Stomach (tissue), 19 donors: ENCODE results near the gene TMCC1. TPM values are rescaled to one million over a fixed set of nuclear protein-coding genes. Genes with fewer than 3 reads are reported as not detected.
A peak's percentile ranks its signal among the peaks of the same experiment; 100 is the strongest.

ENCODE experiments used
- DNase-seq, 2 donors: peaks; one replicate each; pipeline versions ENCODE4 v3.0.0 to v3.0.0-alpha.2; 2013 to 2019
- H3K27ac ChIP-seq, 5 donors: fragments of 200-600 bp in 4 of 5; sonication (generic) in 4 of 5; one replicate each; pipeline ENCODE4 v1.5.1; 2013 to 2019; ENCODE audit warnings: mild to moderate bottlenecking in 1 of 5, moderate library complexity in 1 of 5
- H3K27me3 ChIP-seq, 3 donors: fragments of 200-600 bp; sonication (generic); one replicate each; pipeline ENCODE4 v1.5.1; 2017 to 2019; ENCODE audit warnings: mixed run types in 1 of 3
- H3K36me3 ChIP-seq, 4 donors: fragments of 200-600 bp; sonication (generic); 1 replicate in 3 of 4; 2 replicates in 1 of 4; pipeline ENCODE4 v1.5.1; 2016 to 2019
- H3K4me1 ChIP-seq, 4 donors: fragments of 200-600 bp; sonication (generic); one replicate each; pipeline ENCODE4 v1.5.1; 2016 to 2019
- H3K4me3 ChIP-seq, 4 donors: fragments of 200-600 bp; sonication (generic) in 3 of 4; one replicate each; pipeline ENCODE4 v1.5.1; 2016 to 2019; ENCODE audit warnings: mild to moderate bottlenecking in 1 of 4
- H3K9me3 ChIP-seq, 4 donors: fragments of 200-600 bp; sonication (generic); one replicate each; pipeline ENCODE4 v1.5.1; 2016 to 2019
- CTCF ChIP-seq, 7 experiments: fragments of 450-650 bp in 4 of 7; fragments of 200-600 bp in 3 of 7; sonication (generic) in 3 of 7; IDR thresholded peaks; one replicate each; pipeline ENCODE4 v1.5.1; 2016 to 2019; ENCODE audit warnings: antibody characterized with exemption in 7 of 7, control low read depth in 2 of 7, mild to moderate bottlenecking in 1 of 7
- EP300 ChIP-seq: sonication (generic); formaldehyde crosslinking; IDR thresholded peaks from one replicate; pipeline ENCODE4 v1.6.1; 2017; ENCODE audit warnings: antibody characterized with exemption
- POLR2A ChIP-seq, 4 donors: fragments of 450-650 bp; IDR thresholded peaks; one replicate each; pipeline ENCODE4 v1.6.1; 2016; ENCODE audit warnings: antibody characterized with exemption in 4 of 4, control low read depth in 2 of 4, mild to moderate bottlenecking in 1 of 4, moderate library complexity in 1 of 4
- POLR2AphosphoS5 ChIP-seq, 3 donors: sonication (generic); formaldehyde crosslinking; IDR thresholded peaks; one replicate each; pipeline ENCODE4 v1.6.1; 2016; ENCODE audit warnings: antibody characterized with exemption in 3 of 3
- WGBS, 5 donors: extraction: QIAGEN DNeasy Blood & Tissue Kit in 3 of 5; methylation state at CpG; one replicate each; pipeline versions ENCODE4 v1.1.5 to v1.1.7; 2013 to 2018; 5-methylcytosine and 5-hydroxymethylcytosine counted together
- intact Hi-C: fragments of 100-400 bp; cut with DNase I; formaldehyde crosslinking; loops from one replicate; pipeline ENCODE4 v1.15.1; 2023; ENCODE audit warnings: low total_unique reads
- long read RNA-seq, 10 donors: transcript quantifications; one replicate each; lab custom pipeline, GENCODE V29; 2026
- polyA plus RNA-seq, 3 donors: library from polyadenylated mRNA; stranded (reverse); fragments of 200-250 nt; gene quantifications; one replicate each; pipeline ENCODE4 v1.2.3, GENCODE V29; 2013
- total RNA-seq, 5 donors: library from RNA; depleted of rRNA; stranded (reverse); fragments of >200 nt; gene quantifications; one replicate each; pipeline versions ENCODE4 v1.1.0 to v1.2.3, GENCODE V29; 2014 to 2016
- donor health status: healthy with polysubstance abuse.
- donor health status: Bipolar disorder and iron deficiency.
- donor health status: healthy.

Gene TMCC1
- total RNA-seq (10 to 100 TPM in 2 of 5 donors, 1 to 10 TPM in 3; 7.8 to 26.6 (median 8.9) TPM), polyA plus RNA-seq (10 to 100 TPM in 1 of 3 donors, 1 to 10 TPM in 2; 5.0 to 11.6 (median 9.6) TPM)
- long read RNA-seq, donor 1, partial matches to known transcripts: 0 of 1 reads
- long read RNA-seq, donor 1, other reads (novel, unspliced or antisense): 0 of 1 reads
- long read RNA-seq, donor 2, partial matches to known transcripts: 0 of 1 reads
- long read RNA-seq, donor 2, other reads (novel, unspliced or antisense): 0 of 1 reads
- long read RNA-seq, donor 3: 0 reads
- long read RNA-seq, donor 4: 0 reads
- long read RNA-seq, donor 5: 0 reads
- long read RNA-seq, donor 6: 0 reads
- long read RNA-seq, donor 7, partial matches to known transcripts: 0 of 1 reads
- long read RNA-seq, donor 7, other reads (novel, unspliced or antisense): 0 of 1 reads
- long read RNA-seq, donor 8: 0 reads
- long read RNA-seq, donor 9, partial matches to known transcripts: 0 of 2 reads
- long read RNA-seq, donor 9, other reads (novel, unspliced or antisense): 0 of 2 reads
- long read RNA-seq, donor 10: 0 reads

- DNase-seq: peak; percentile 93 to 97
These were observed at the start of gene TMCC1 for GRCh38 chr3:129893581-129894070. TMCC1 (minus strand) TSS chr3:129893711.

GRCh38 chr3:129943020-129943419 lies 49.5 kb upstream of the TMCC1 start:
- Histone ChIP-seq H3K4me3 (no peak overlapping the region), H3K4me1 (no peaks in the 10 kb centered on the region), H3K36me3 (no peaks in the 10 kb centered on the region), H3K9me3 (peaks cover 0 to 14% (median 5%) of the 10 kb centered on the region in 4 donors), H3K27me3 (no peaks in the 10 kb centered on the region), H3K27ac (no peak overlapping the region)
- no peak for TF ChIP-seq CTCF (IDR thresholded peaks at IDR 0.05)
- no peak for TF ChIP-seq POLR2AphosphoS5 (IDR thresholded peaks at IDR 0.05)
- no peak for TF ChIP-seq POLR2A (IDR thresholded peaks at IDR 0.05)
- TF ChIP-seq EP300: no peak
- 66 to 81% (median 76%) methylated on average over 3 of the region's 3 CpGs for WGBS, 5 donors
- intact Hi-C loops: loop anchor here (10.0 kb wide), 2 partner anchors 162 to 308 kb away; no protein-coding TSS in a partner anchor
- DNase-seq: no peak

More at GRCh38 chr3:129893581-129894070, at the start of gene TMCC1:
- H3K4me1 ChIP-seq: peaks cover 24 to 51% (median 35%) of the 10 kb centered on the region in 4 donors
- peak within 1 kb of the TSS; percentile 69 to 93 (median 84) for H3K4me3 ChIP-seq
- peak within 1 kb of the TSS; percentile 91 to 99 (median 94) for H3K27ac ChIP-seq
- 0 to 1% (median 1%) methylated on average over 9 to 60 of the region's 60 CpGs for WGBS, 5 donors
- H3K9me3 ChIP-seq: no peaks in the 10 kb centered on the region
- no peaks in the 10 kb centered on the region for H3K27me3 ChIP-seq
- H3K36me3 ChIP-seq: no peaks in the 10 kb centered on the region
- intact Hi-C loops: no loop called here
- TF ChIP-seq EP300 (no peak), POLR2AphosphoS5 (IDR thresholded peaks at IDR 0.05) (peak; percentile 7 to 68 (median 52)), CTCF (IDR thresholded peaks at IDR 0.05) (peak in 1 of 7 experiments; percentile 3), POLR2A (IDR thresholded peaks at IDR 0.05) (no peak)

GRCh38 chr3:129942296-129942695 lies 48.8 kb upstream of the TMCC1 start:
- WGBS, 5 donors: 13 to 17% (median 17%) methylated on average over 7 of the region's 7 CpGs
- peak; percentile 54 to 86 for DNase-seq
- no peak overlapping the region for H3K4me3 ChIP-seq
- H3K9me3 ChIP-seq: peaks cover 0 to 7% (median 3%) of the 10 kb centered on the region in 4 donors
- no peak overlapping the region for H3K27ac ChIP-seq
- no peaks in the 10 kb centered on the region for H3K36me3 ChIP-seq
- intact Hi-C loops: loop anchor here (10.0 kb wide), 2 partner anchors 163 to 307 kb away; no protein-coding TSS in a partner anchor
- no peaks in the 10 kb centered on the region for H3K27me3 ChIP-seq
- peak in 5 of 7 experiments; percentile 61 to 77 (median 67) for TF ChIP-seq CTCF (IDR thresholded peaks at IDR 0.05)
- no peak for TF ChIP-seq POLR2AphosphoS5 (IDR thresholded peaks at IDR 0.05)
- peaks cover 0 to 2% (median under 1%) of the 10 kb centered on the region in 4 donors for H3K4me1 ChIP-seq

GRCh38 chr3:129940086-129940485 lies 46.6 kb upstream of the TMCC1 start:
- no peak for DNase-seq
- H3K9me3 ChIP-seq: no peaks in the 10 kb centered on the region
- no peak overlapping the region for H3K27ac ChIP-seq
- intact Hi-C loops: loop anchor here (10.0 kb wide), 2 partner anchors 165 to 305 kb away; no protein-coding TSS in a partner anchor
- 71 to 87% (median 84%) methylated on average over 3 of the region's 3 CpGs for WGBS, 5 donors
- no peaks in the 10 kb centered on the region for H3K27me3 ChIP-seq
- no peaks in the 10 kb centered on the region for H3K36me3 ChIP-seq
- no peak for TF ChIP-seq EP300
- TF ChIP-seq CTCF (IDR thresholded peaks at IDR 0.05): no peak
- no peak for TF ChIP-seq POLR2AphosphoS5 (IDR thresholded peaks at IDR 0.05)
- no peak for TF ChIP-seq POLR2A (IDR thresholded peaks at IDR 0.05)
- H3K4me3 ChIP-seq: no peak overlapping the region
- H3K4me1 ChIP-seq: peaks cover 0 to 13% (median 3%) of the 10 kb centered on the region in 4 donors
